ENCODE data around the gene GSAP. TPM values are rescaled to one million over a fixed set of nuclear protein-coding genes. Genes with fewer than 3 reads are reported as not detected.
A peak's percentile ranks its signal among the peaks of the same experiment; 100 is the strongest.

Gene GSAP
- total RNA-seq, 2 donors from 2014 or later = 4.9 to 5.0 TPM

DNA sequence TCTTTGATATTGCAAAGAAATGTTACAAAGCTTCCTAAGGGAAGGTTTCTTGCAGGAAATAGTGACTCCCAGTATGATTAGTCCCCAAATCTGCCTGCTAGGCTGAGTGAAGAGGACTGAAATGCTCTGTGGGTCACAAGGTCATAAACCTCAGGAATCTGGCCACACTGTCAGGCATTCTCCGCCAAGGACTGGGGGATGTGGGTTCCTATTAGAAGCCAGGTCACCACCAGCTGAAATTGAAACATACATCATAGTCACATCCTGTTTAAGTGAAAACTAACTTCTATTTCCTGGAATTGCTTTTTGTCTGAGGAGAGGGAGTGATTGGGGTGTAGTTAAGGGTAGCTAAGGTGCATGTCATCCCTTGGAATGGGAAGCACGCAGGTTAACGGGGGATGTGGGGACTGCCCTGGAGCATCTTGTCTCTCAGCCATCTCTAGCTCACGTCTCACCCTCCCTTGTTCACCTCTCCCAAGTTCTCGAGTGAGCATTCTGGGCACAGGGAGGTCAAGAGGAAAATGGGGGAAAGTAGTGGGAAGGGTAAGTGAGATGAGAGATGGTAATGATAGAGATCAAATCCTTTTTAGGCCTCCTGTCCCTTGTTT, 12.0 kb upstream of the GSAP start:
- H3K27me3 Mint-ChIP-seq (ENCODE audit: low read depth) = peaks cover 3% of the 10 kb centered on the region
- DNase-seq (peak in 1 of 2 donors; percentile 8), ATAC-seq (replicated peaks in 1 of 2) (peak; percentile 75 to 77)
- no peaks in the 10 kb centered on the region for H3K9me3 Mint-ChIP-seq
- peak overlapping the region; percentile 51 for H3K27ac Mint-ChIP-seq
- H3K4me3 Mint-ChIP-seq = peak overlapping the region; percentile 31 to 69
- no peaks in the 10 kb centered on the region for H3K36me3 Mint-ChIP-seq (ENCODE audit: insufficient read depth in 2 of 2)
- H3K4me1 Mint-ChIP-seq (ENCODE audit: low read depth) = peaks cover 27% of the 10 kb centered on the region

DNA sequence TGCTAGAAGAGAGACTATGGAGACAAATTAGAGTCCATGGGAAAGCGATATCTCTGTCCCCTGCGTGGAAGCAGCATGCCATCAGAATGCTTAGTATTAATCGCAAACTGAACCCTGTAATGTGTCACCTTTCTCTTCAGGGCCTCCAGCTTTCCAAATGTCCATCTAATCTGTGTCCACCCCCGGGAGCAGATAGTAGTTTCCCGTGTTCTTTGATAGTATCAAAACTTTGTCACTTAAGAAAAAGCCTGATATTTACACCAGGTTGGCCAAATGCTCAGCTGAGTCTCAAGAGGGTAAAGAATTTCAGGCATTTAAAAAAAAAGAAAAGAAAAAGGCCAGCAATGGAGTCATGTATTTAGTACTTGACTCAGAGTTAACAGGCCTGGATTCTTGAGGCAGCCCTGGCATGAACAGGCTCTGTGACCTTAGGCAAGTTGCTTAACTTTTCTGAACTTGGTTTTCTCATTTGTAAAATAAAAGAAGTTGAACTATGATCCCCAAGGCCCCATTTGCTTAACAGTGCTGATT, 10.4 kb upstream of the GSAP start:
- no peak overlapping the region for H3K4me3 Mint-ChIP-seq
- no peak overlapping the region for H3K27ac Mint-ChIP-seq
- H3K36me3 Mint-ChIP-seq (ENCODE audit: insufficient read depth in 2 of 2) = no peaks in the 10 kb centered on the region
- no peaks in the 10 kb centered on the region for H3K9me3 Mint-ChIP-seq
- DNase-seq (no peak), ATAC-seq (replicated peaks in 1 of 2) (no peak)
- H3K27me3 Mint-ChIP-seq (ENCODE audit: low read depth) = no peaks in the 10 kb centered on the region
- peaks cover 27% of the 10 kb centered on the region for H3K4me1 Mint-ChIP-seq (ENCODE audit: low read depth)

DNA sequence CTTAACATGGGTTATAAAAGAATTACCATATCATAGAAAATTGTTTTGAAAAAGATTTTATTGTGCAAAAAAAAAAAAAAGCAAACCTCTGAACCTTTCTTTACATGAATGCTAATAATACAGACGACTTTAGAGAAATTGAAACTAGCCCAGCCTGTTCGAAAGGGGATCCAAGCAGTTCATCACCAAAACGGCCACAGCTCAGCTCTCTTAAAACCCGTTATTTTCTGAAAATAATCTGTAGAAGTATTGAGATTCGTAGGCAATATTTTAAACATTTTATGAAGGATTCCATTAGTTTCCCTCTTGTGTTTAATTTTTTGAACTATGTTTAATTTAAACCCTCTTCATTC, 9.9 kb upstream of the GSAP start:
- H3K27me3 Mint-ChIP-seq (ENCODE audit: low read depth) = no peaks in the 10 kb centered on the region
- H3K9me3 Mint-ChIP-seq = no peaks in the 10 kb centered on the region
- ATAC-seq (replicated peaks in 1 of 2) (no peak), DNase-seq (no peak)
- H3K4me1 Mint-ChIP-seq (ENCODE audit: low read depth) = peaks cover 27% of the 10 kb centered on the region
- H3K4me3 Mint-ChIP-seq = no peak overlapping the region
- no peak overlapping the region for H3K27ac Mint-ChIP-seq
- no peaks in the 10 kb centered on the region for H3K36me3 Mint-ChIP-seq (ENCODE audit: insufficient read depth in 2 of 2)

DNA sequence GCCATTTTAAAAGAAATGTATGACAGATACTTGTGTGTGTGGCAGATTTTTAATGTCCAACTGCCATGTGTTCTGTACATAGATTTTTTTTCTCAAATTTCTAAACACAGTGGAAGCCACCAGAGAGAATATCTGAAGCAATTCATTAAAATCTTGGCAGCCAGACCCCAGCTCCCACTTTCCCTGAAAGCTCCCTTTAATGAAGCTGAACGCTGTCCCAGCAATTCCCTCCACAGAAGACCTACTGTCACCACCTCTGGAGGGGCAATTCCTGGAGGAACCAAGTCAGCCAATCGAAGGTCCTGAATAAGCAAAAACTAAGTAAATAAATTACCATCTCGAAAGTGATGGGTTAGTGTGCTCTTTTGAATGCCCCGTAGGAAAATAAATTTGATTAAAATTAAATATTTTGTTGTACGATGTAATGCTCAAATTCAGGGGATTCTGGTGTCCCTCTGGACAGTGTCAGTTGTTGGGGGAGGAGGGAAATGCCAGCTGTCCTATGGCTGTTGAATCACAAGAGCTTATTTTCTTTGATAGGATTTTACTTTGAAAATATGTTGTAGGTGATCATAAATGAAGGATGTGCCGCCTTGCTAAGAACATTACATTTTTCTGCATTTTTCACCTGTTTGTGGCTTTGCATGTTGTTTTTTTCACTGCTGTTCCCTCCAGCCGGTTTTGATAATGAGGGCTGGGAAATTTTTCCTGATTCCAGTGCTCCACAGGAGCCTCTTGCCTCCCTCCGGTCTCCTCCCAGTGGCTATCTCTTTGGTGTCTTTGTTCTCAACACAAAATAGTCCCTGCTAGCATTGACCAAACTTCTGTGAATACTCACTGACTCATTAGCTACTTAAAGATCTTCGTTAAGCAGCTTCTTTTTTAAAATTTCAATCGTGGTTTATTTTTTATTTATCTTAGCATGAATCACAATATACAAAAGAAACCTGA, 9.2 kb upstream of the GSAP start:
- H3K27ac Mint-ChIP-seq = no peak overlapping the region
- H3K4me3 Mint-ChIP-seq = no peak overlapping the region
- ATAC-seq (replicated peaks in 1 of 2) = no peak
- no peaks in the 10 kb centered on the region for H3K27me3 Mint-ChIP-seq (ENCODE audit: low read depth)
- H3K36me3 Mint-ChIP-seq (ENCODE audit: insufficient read depth in 2 of 2) = no peaks in the 10 kb centered on the region
- H3K9me3 Mint-ChIP-seq = no peaks in the 10 kb centered on the region
- peaks cover 27% of the 10 kb centered on the region for H3K4me1 Mint-ChIP-seq (ENCODE audit: low read depth)
- no peak for DNase-seq

DNA sequence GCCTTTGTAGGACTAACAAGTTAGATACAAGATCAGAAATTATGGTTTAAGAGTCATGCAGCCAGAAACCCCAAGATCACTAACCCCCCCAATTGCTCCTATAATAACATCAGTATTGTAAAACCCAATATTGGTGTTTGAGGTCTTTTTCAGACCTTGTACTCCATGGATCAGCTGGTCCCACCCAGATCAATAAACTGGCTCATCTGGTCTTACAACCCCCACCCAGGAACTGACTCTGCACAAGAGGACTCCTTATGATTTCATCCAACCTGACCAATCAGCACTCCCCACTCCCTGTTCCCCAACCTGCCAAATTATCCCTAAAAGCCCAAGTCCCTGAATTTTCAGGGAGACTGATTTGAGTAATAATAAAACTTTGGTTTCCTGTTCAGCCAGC, 6.4 kb upstream of the GSAP start:
- peaks cover 9% of the 10 kb centered on the region for H3K27me3 Mint-ChIP-seq (ENCODE audit: low read depth)
- no peaks in the 10 kb centered on the region for H3K9me3 Mint-ChIP-seq
- no peaks in the 10 kb centered on the region for H3K36me3 Mint-ChIP-seq (ENCODE audit: insufficient read depth in 2 of 2)
- H3K4me3 Mint-ChIP-seq = no peak overlapping the region
- DNase-seq (no peak), ATAC-seq (replicated peaks in 1 of 2) (no peak)
- peaks cover 22% of the 10 kb centered on the region for H3K4me1 Mint-ChIP-seq (ENCODE audit: low read depth)
- no peak overlapping the region for H3K27ac Mint-ChIP-seq

DNA sequence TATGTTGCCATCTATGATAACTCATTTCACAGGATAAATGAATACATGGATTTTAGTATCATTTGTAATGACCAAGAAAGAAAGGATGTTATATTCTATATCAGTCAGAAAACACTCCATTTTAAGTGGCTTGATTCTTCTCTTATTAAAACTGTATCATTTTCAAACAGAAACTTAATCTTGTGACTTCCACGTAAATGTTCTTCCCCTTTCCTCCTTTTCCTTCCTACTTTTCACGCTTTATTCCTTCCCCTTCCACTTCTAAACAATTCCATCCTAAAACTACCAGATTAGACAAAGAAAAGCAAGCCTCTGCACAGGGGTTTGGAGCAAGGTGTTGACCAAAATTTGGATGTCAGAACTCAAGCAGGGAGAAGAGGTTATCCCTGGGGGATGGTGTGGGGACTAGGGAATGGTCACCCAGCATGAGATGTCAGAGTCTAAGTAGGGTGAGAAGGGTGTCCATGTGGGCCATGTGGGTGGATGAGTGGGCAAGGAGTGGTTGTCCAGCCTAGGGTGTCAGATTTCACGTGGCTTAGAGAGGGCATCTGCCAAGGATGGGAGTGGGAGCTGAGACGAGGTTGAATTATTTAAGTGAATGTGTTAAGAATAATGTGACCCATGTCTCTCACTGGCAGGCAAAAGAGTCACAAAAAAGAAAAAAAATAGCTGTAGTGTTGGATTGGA, 5.0 kb upstream of the GSAP start:
- Mint-ChIP-seq H3K9me3 (no peaks in the 10 kb centered on the region), H3K27ac (no peak overlapping the region), H3K4me1 (ENCODE audit: low read depth) (peaks cover 28% of the 10 kb centered on the region), H3K4me3 (no peak overlapping the region), H3K36me3 (ENCODE audit: insufficient read depth in 2 of 2) (no peaks in the 10 kb centered on the region), H3K27me3 (ENCODE audit: low read depth) (peaks cover 16% of the 10 kb centered on the region)
- ATAC-seq (replicated peaks in 1 of 2) (no peak), DNase-seq (no peak)

DNA sequence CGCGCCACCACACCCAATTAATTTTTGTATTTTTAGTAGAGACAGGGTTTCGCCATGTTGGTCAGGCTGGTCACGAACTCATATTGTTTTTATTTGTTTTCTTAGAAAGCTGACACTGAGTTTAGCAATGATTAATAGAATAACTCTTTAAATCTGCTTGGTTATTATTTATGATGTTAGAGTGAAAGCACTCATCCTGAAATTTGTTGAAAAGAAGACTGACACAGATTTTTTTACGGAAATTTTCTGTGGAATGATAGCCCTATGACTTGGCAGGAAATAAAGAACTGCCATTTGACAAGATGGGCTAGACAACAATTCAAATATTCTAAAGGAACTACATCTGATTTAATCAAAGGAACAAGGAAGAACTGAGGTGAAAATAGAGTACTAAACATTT, 4.3 kb upstream of the GSAP start:
- no peaks in the 10 kb centered on the region for H3K36me3 Mint-ChIP-seq (ENCODE audit: insufficient read depth in 2 of 2)
- H3K27me3 Mint-ChIP-seq (ENCODE audit: low read depth) = peaks cover 16% of the 10 kb centered on the region
- DNase-seq (no peak), ATAC-seq (replicated peaks in 1 of 2) (no peak)
- peaks cover 28% of the 10 kb centered on the region for H3K4me1 Mint-ChIP-seq (ENCODE audit: low read depth)
- H3K4me3 Mint-ChIP-seq = no peak overlapping the region
- no peaks in the 10 kb centered on the region for H3K9me3 Mint-ChIP-seq
- no peak overlapping the region for H3K27ac Mint-ChIP-seq

DNA sequence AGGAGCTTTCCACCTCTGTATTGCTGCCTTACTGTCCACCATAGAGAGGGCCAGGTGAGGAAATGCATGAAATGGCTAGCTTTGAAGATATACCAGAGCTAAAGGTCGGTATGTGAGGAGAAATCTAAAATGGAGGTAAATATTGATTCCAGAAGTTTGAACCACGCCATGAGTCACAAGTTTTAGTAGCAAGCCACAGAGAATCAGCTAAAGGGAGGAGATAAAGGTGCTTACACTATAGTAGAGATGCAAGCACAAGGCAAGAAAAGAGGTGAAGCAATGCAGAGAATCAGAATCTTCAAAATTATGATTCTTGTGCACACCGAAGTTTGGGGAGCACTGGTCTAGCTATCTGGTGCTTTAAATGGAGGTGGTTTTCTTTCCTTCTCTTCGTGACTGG, 3.0 kb upstream of the GSAP start:
- Mint-ChIP-seq H3K27me3 (ENCODE audit: low read depth) (peaks cover 27% of the 10 kb centered on the region), H3K27ac (peak overlapping the region; percentile 0), H3K9me3 (no peaks in the 10 kb centered on the region), H3K4me1 (ENCODE audit: low read depth) (peaks cover 38% of the 10 kb centered on the region), H3K36me3 (ENCODE audit: insufficient read depth in 2 of 2) (no peaks in the 10 kb centered on the region), H3K4me3 (peak overlapping the region; percentile 5 to 61)
- ATAC-seq (replicated peaks in 1 of 2) (peak; percentile 53 to 74), DNase-seq (peak in 1 of 2 donors; percentile 13)

DNA sequence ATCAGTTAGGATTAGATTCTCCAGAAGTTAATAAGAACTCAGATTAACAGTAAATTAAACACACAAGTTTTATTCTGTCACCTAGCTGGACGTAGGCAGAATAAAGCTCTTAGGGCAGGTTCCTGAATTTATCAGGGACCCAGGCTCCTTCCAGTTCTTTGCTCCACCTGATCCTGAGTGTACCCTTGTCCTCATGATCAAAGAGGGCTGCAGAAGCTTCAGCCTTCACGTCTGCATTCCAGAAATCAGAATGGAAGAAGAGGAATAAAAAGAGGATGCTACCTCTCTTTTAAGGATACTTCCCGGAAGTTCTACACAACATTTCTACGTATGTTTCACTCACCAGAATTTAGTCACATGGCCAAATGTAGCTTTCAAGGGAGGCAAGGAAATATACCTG, 1.7 kb upstream of the GSAP start:
- H3K36me3 Mint-ChIP-seq (ENCODE audit: insufficient read depth in 2 of 2) = no peaks in the 10 kb centered on the region
- no peaks in the 10 kb centered on the region for H3K9me3 Mint-ChIP-seq
- peaks cover 32% of the 10 kb centered on the region for H3K27me3 Mint-ChIP-seq (ENCODE audit: low read depth)
- DNase-seq (no peak), ATAC-seq (replicated peaks in 1 of 2) (no peak)
- H3K27ac Mint-ChIP-seq = no peak overlapping the region
- H3K4me1 Mint-ChIP-seq (ENCODE audit: low read depth) = peaks cover 48% of the 10 kb centered on the region
- H3K4me3 Mint-ChIP-seq = no peak overlapping the region

DNA sequence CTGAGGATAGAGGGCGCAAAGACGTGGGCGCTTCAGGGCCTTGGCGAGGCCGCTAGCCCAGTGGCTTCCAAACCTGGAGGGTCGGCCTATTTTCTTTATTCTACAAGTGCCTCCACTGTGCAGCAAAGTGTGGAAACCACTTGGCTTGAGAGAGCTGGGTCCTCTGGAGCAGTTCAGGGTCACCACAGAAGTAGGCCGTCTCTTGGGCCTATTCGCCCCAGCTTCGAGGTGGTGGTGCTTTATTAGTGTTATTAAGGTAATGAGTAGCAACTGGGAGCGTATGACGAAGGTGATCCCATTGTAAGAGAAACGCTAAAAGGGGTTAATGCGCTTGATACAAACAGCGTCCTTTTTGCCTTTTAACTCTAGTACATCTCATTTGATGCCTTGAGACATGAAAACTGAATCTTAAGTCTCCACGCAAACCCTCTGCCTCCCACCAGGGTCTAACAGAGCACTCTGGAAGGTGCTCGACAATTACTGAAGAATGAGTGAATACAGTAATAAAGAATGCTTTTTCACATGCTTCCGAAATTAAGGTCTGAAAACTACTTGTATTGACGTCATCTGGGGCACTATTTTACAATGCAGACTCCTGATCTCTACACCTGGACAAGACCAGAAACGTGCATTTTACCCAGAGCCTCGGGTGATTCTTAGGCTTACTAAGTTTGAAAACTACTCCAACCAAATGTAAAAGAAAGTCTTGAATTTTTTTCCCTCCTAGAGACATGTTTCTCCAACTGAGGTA, 647 bp upstream of the GSAP start:
- Mint-ChIP-seq H3K4me3 (peak overlapping the region; percentile 65 to 69), H3K9me3 (no peaks in the 10 kb centered on the region), H3K4me1 (ENCODE audit: low read depth) (peaks cover 52% of the 10 kb centered on the region), H3K36me3 (ENCODE audit: insufficient read depth in 2 of 2) (no peaks in the 10 kb centered on the region), H3K27me3 (ENCODE audit: low read depth) (peaks cover 32% of the 10 kb centered on the region), H3K27ac (no peak overlapping the region)
- ATAC-seq (replicated peaks in 1 of 2) (no peak), DNase-seq (no peak)

DNA sequence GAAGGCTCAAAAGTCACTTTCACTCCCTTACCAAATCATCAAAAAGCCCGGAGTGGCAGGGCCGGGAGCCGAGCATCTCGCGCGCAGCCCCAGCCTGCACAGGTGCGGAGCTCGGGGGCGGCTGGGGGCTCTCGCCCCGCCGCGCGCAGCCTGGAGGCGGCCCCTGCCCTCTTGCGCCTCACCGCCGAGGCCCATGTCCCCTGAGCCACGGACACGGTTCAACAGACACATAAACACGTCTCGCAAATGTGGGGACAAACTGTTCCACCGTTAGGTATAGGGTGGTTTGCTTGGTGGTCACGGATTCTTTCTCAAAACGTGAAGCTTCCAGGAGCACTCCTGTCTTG, 700 bp downstream of the GSAP start:
- Mint-ChIP-seq H3K4me1 (ENCODE audit: low read depth) (peaks cover 52% of the 10 kb centered on the region), H3K4me3 (peak overlapping the region; percentile 69 to 79), H3K27ac (no peak overlapping the region)

DNA sequence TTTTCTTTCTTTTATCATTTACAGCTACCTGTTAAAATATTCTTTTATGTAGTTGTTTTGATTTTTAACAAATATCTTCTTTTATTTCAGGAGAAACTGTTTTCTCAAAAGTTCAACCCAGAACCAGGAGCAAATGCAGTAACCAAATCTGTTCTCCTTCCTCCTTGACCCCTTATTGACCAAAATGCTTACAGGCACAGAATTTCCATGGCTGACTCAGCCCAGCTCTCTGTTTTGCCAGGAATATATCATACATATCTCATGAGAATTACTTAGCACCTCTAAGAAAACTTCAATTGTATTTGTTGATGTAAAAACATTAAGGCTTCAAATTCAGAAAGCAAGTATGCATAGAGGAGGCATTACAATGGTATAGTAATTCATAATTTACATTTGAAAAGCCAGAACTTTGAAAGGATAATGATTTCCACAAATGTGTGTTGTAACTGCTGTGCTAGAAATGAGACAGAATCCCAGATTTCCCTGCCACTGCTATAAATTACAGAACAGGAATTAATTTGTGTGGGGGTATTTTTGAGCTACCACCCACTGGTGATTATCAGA, 2.2 kb downstream of the GSAP start:
- Mint-ChIP-seq H3K4me1 (ENCODE audit: low read depth) (peaks cover 48% of the 10 kb centered on the region), H3K9me3 (no peaks in the 10 kb centered on the region), H3K27ac (no peak overlapping the region), H3K36me3 (ENCODE audit: insufficient read depth in 2 of 2) (no peaks in the 10 kb centered on the region), H3K27me3 (ENCODE audit: low read depth) (peaks cover 32% of the 10 kb centered on the region), H3K4me3 (no peak overlapping the region)
- ATAC-seq (replicated peaks in 1 of 2) (no peak), DNase-seq (no peak)

More for the DNA sequence above, 700 bp downstream of the GSAP start:
- no peaks in the 10 kb centered on the region for H3K9me3 Mint-ChIP-seq
- no peaks in the 10 kb centered on the region for H3K36me3 Mint-ChIP-seq (ENCODE audit: insufficient read depth in 2 of 2)
- ATAC-seq (replicated peaks in 1 of 2) = peak; percentile 33 to 52
- H3K27me3 Mint-ChIP-seq (ENCODE audit: low read depth) = peaks cover 32% of the 10 kb centered on the region
- peak; percentile 21 to 41 for DNase-seq
